Activated CD8-positive, alpha-beta memory T cell treated with anti-CD3 and anti-CD28 coated beads for 36 hours (primary cell): ENCODE measurements around the gene TMEM140. TPM values are rescaled to one million over a fixed set of nuclear protein-coding genes. Genes with fewer than 3 reads are reported as not detected.

ENCODE experiments used
- CTCF ChIA-PET: fragments of 350-600 bp; sonication (Branson Sonifier 250); formaldehyde crosslinking; loops from one replicate; lab custom pipeline; 2021; ENCODE audit warnings: antibody characterized with exemption; lab: Charles Lee
- POLR2A ChIA-PET: fragments of 350-600 bp; sonication (Branson Sonifier 250); formaldehyde crosslinking; loops from one replicate; lab custom pipeline; 2021; ENCODE audit warnings: antibody characterized with exemption; lab: Charles Lee
- total RNA-seq, 2 experiments: library from RNA; stranded (reverse); gene quantifications; one replicate each; pipeline ENCODE4 v1.2.3, GENCODE V29; 2021

Gene TMEM140
- total RNA-seq, 2 experiments from 2014 or later, result 2.8 to 3.0 TPM

- ChIA-PET CTCF (interaction anchor here (1.2 kb wide), 1 partner anchor 34 kb away, joined by 3 read pairs; no protein-coding TSS in a partner anchor), POLR2A (no interaction called here)
Observed at GRCh38 chr7:135204876-135205275, 57.0 kb downstream of the TMEM140 start.

DNA sequence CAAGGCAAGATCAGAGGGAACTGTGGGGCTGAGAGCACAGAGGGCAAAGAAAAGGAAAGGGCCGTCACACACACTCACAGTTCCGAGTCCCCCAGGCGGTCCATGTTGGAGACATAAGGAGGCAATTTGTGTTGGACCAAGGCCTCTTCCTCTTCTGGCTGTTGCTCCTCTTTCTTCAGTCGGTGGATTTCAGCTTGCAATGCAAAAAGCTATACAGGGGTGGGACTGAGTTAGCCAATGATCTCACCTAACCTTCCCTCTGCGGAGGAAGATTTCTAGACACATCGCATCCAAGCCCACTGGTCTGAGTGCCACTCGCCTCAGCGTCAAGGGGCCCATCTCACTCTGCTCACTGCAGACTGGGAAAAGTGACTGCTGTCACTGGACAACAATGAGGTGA, 58.0 kb downstream of the TMEM140 start:
- POLR2A ChIA-PET, result no interaction called here
- CTCF ChIA-PET, result interaction anchor here (2.0 kb wide), 1 partner anchor 35 kb away, joined by 6 read pairs; the partner anchor contains the start of gene CYREN

DNA sequence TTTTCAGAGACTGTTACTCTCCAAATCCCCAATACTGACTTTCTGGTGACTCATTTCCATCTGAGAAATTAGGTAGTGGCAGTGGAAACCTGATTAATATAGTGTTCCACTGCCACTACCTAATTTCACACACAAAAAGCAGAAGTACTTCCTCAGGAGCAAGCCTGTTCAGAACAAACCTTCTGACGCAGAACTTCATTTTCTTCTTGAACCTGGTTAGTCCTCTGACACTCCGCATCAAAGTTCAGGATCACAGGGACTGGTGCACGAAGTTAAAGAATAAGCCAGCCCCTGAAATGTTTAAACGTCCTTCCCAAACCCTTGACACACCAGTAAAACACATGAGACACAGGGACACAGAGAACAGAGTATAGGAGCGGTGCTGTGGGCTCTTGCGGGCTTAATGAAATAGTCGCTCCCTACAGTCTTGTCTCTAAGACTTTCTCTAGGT, 59.1 kb downstream of the TMEM140 start:
- CTCF ChIA-PET, result interaction anchor here (2.0 kb wide), 1 partner anchor 36 kb away, joined by 6 read pairs; the partner anchor contains the start of gene CYREN
- POLR2A ChIA-PET, result no interaction called here

DNA sequence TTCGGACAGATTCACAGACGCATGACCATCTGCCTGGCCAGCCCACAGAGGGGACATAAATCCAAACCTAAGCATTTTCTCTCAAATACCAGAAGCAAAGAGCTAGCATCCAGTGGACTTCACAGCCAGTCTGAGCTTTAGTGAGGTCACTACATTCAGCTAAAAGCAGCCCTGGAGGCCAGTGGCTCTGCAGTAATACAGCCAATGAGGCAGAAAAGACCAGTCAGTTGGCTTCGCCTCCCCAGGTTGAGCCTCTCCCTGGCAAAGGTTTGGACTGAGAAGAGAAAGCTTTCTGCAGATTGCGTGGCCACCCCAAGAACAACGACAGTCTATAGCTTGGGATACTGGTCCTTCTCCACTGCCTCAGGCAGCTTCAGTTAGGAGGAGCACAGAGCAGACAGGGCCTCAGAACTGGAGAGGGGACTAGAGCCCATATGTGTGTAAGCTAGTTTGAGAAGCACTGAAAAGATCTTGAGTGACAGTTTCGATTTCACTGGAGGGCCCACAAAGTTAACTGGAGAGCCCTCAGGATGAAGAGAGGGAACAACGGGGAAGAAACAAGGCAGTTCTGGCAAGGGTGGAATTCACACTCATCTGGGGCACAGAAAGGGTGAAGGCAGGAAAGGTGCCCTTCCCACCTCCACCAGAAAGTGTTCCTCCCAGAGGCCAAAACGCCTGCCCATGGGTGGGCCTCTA, 59.7 kb downstream of the TMEM140 start:
- ChIA-PET POLR2A (no interaction called here), CTCF (interaction anchor here (2.0 kb wide), 1 partner anchor 37 kb away, joined by 6 read pairs; the partner anchor contains the start of gene CYREN)

DNA sequence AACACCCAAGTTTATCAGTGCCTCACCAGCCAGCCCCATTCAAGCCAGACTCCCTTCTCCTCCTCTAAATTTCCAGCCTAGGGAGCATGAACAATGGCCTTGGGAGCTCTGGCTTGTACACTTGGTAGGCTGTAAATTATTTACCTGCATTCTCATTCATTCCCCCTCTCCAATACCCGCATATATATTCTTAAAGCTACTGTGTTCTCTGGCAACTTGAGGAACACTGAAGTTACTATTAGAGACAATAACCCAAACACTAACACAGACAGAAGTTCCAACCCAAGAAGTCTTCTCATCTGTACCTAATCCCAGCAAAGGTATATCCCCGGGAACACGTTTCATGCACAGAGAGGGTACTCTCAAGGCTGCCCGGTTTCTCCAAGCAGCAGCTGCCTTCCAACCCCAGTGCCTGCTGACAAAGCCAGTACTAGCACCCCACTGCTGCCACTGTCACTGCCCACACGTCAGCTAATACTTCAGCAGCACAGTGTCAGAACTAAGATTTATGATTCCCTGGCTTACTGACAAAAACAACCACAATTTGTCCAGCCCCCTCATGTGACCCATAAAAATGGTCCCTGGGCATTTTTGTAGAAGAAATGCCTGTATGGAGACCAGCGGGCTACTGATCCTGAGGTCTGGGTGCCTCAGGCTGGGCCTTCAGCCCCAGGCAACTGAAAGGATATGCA, 60.4 kb downstream of the TMEM140 start:
- ChIA-PET POLR2A (no interaction called here), CTCF (interaction anchor here (2.0 kb wide), 1 partner anchor 37 kb away, joined by 6 read pairs; the partner anchor contains the start of gene CYREN)

GRCh38 chr7:135209225-135209834, 61.5 kb downstream of the TMEM140 start:
- ChIA-PET CTCF (interaction anchor here (2.9 kb wide), 1 partner anchor 39 kb away, joined by 19 read pairs; the partner anchor contains the start of gene CYREN), POLR2A (interaction anchor here (1.1 kb wide), 1 partner anchor 62 kb away, joined by 3 read pairs; the partner anchor contains the start of gene TMEM140)

- ChIA-PET CTCF (interaction anchor here (0.9 to 2.9 kb wide), 2 partner anchors 31 to 41 kb away, joined by 3 to 19 read pairs; partner anchors contain the start of gene CYREN), POLR2A (interaction anchor here (0.7 to 2.0 kb wide), 2 partner anchors 41 to 63 kb away, joined by 3 to 12 read pairs; partner anchors contain the start of genes CYREN and TMEM140)
Observed at GRCh38 chr7:135210888-135211178, 63.0 kb downstream of the TMEM140 start.

DNA sequence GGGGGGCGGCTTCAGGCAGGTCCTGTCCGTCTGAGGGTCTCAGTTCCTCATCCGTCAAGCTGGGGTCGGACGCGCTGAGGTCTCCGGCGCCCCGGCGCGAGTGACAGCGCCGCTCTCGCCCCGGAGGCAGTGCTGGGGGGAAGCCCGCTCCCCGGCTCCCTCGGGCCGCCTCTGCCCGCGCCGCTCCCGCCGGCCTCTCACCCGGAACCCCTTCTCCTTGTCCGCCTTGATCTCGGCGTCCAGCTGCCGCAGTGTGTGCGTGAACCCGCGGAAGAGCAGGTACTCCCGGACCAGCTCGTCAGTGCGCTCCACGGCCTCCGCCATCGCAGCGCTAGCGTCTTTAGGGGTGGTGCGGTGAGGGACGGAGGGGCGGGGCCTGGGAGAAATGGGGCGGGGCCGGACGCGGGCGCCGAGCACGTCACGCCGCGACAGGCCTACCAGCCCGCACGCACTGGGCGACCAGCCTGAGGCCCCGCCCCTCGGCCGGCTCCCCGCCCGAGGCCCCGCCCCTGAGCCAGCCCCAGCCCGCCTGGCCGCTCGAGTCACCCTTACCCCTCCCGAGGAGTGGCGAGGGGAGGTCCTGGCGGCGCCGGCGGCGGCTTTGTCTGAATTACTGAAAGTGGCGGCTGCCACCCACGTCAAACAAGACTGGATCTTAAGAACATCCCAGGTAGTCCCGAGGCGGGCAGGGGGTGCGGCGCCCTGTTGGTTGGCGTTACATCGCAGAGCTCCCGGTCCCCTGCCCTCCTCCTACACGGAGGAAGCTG, 63.5 kb downstream of the TMEM140 start, which contains the start of gene WDR91:
TSS of gene WDR91 (minus strand) at position 348 of the 767 bp plus-strand sequence. CDS start at position 324, 24 bp downstream.
- POLR2A ChIA-PET, result interaction anchor here (0.5 to 2.0 kb wide), 3 partner anchors 42 to 564 kb away, joined by 3 to 12 read pairs (median 3); partner anchors contain the start of genes CYREN and TMEM140
- CTCF ChIA-PET, result interaction anchor here (0.9 to 2.9 kb wide), 2 partner anchors 31 to 41 kb away, joined by 3 to 19 read pairs; partner anchors contain the start of gene CYREN

DNA sequence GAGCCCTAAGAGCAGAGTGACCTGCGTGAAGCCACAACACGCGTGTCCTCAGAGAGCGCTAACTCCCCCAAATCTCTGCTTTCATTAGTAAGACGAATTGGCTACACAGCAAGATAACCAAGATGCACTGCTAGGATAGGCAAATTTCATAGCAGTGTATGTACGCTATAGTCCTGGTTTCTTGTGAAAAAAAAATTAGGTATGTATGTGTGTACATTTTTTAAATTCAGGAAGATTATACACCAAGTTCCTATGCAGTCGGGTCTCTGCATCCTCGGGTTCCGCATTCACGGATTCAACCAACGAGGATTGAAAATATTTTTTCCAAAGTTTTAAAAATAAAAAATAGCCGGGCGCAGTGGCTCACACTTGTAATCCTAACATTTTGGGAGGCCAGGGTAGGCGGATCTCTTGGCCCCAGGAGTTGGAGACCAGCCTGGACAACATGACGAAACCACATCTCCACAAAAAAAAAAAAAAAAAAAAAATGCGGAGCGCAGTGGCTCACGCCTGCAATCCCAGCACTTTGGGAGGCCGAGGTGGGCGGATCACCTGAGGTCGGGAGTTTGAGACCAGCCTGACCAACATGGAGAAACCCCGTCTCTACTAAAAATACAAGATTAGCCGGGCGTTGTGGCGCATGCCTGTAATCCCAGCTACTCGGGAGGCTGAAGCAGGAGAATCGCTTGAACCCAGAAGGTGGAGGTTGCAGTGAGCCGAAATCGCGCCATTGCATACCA, 64.2 kb downstream of the TMEM140 start:
- POLR2A ChIA-PET, result interaction anchor here (2.0 kb wide), 1 partner anchor 42 kb away, joined by 12 read pairs; the partner anchor contains the start of gene CYREN
- CTCF ChIA-PET, result interaction anchor here (0.6 to 2.9 kb wide), 3 partner anchors 42 to 891 kb away, joined by 3 to 19 read pairs (median 5); partner anchors contain the start of gene CYREN

DNA sequence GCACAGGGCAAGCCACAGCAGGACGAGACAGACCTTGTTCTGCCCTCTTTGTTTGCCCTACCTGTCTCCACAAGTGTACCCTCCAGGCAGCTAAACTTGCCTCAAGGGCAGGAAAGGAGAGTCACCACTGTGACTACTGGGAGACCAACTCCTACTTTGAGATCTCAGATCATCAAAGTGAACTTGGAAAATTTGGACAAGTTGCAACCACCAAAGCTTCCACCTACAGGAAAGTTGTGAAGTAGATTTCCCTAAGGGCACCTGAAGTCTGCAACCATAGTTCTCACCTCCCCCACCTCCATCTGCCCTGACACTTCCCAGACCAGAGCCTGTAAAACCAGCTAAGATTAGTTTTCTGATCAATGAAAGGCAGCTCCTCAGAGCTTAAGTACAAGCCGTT, 66.0 kb downstream of the TMEM140 start:
- ChIA-PET CTCF (no interaction called here), POLR2A (no interaction called here)

DNA sequence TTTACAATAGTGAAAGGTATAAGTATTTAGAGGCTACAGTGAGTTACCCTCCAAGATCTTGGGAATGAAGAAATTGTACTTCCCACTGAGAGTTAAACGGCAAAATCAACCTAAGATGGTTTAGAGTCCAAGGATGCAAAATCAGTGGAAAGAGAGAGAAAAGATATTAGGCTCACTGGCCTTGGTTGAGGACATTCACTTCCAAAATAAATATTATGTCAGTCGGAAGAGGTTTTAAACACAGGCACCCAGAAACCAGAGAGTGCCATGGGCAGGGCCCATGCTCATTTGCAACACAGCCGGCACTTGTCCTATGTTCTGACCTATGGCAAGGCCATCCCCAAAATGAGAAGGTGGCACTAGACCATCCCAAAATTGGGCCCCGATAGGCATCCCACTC, 67.3 kb downstream of the TMEM140 start:
- CTCF ChIA-PET, result no interaction called here
- POLR2A ChIA-PET, result no interaction called here

GRCh38 chr7:135215698-135216097, 67.8 kb downstream of the TMEM140 start:
- CTCF ChIA-PET, result no interaction called here
- POLR2A ChIA-PET, result no interaction called here

Other genes with a start within 250 kb of the TMEM140 start
- gene AGBL3, start 161.6 kb upstream of the TMEM140 start, total RNA-seq, result 1 to 10 TPM; 2.2 to 3.4 TPM
- 10 to 100 TPM; 71.4 to 71.7 TPM for gene CYREN, start 22.6 kb downstream of the TMEM140 start, total RNA-seq
- gene WDR91, start 63.5 kb downstream of the TMEM140 start, total RNA-seq, result 10 to 100 TPM; 23.9 to 29.1 TPM
- not detected for gene STRA8, start 85.8 kb downstream of the TMEM140 start, total RNA-seq